Tibial artery (tissue), 4 donors: Measurements from ENCODE around the gene DLG1.
"Not testable (repeated sequence)": the region's sequence is repeated elsewhere in the genome, so short reads cannot be mapped to it uniquely, and the experiment has no call there.

Source experiments
- DNase-seq, 2 donors: peaks; one replicate each; pipeline ENCODE4 v3.0.0-alpha.2; 2019
- H3K27ac ChIP-seq, 2 donors: fragments of 200-600 bp; sonication (generic) in 1 of 2; 1 replicate in 1 of 2; 2 replicates in 1 of 2; pipeline ENCODE4 v1.5.1; 2018 to 2019; ENCODE audit warnings: mild to moderate bottlenecking in 1 of 2
- H3K27me3 ChIP-seq, 2 donors: fragments of 200-600 bp; sonication (generic) in 1 of 2; one replicate each; pipeline versions ENCODE4 v1.5.1 to v1.6.0; 2016 to 2019
- H3K36me3 ChIP-seq, 3 donors: fragments of 200-600 bp; sonication (generic) in 2 of 3; one replicate each; pipeline ENCODE4 v1.5.1; 2016 to 2019; ENCODE audit warnings: mild to moderate bottlenecking in 2 of 3
- H3K4me1 ChIP-seq, 4 donors: fragments of 200-600 bp; sonication (generic) in 2 of 4; 1 replicate in 3 of 4; 2 replicates in 1 of 4; pipeline ENCODE4 v1.5.1; 2016 to 2019
- H3K4me3 ChIP-seq, 2 donors: fragments of 200-600 bp; sonication (generic) in 1 of 2; 1 replicate in 1 of 2; 2 replicates in 1 of 2; pipeline ENCODE4 v1.5.1; 2018 to 2019; ENCODE audit warnings: mild to moderate bottlenecking in 2 of 2
- H3K9me3 ChIP-seq, 3 donors: fragments of 200-600 bp; sonication (generic) in 1 of 3; one replicate each; pipeline ENCODE4 v1.5.1; 2016 to 2019
- CTCF ChIP-seq, 2 experiments: fragments of 200-600 bp in 1 of 2; fragments of 450-650 bp in 1 of 2; IDR thresholded peaks; one replicate each; pipeline ENCODE4 v1.5.1; 2017 to 2019; ENCODE audit warnings: antibody characterized with exemption in 2 of 2, mild to moderate bottlenecking in 1 of 2, moderate library complexity in 1 of 2
- intact Hi-C: fragments of 100-400 bp; cut with DNase I; formaldehyde crosslinking; loops from one replicate; pipeline ENCODE4 v1.15.0; 2023; ENCODE audit warnings: low total_unique reads

DLG1 gene

GRCh38 chr3:197062446-197062845, 236.0 kb downstream of the DLG1 start:
- no peak for TF ChIP-seq CTCF (IDR thresholded peaks at IDR 0.05)
- Histone ChIP-seq H3K9me3 (no peaks in the 10 kb centered on the region), H3K4me1 (no peaks in the 10 kb centered on the region), H3K4me3 (no peak overlapping the region), H3K36me3 (peaks cover 42 to 62% (median 58%) of the 10 kb centered on the region in 3 donors), H3K27me3 (no peaks in the 10 kb centered on the region), H3K27ac (no peak overlapping the region)
- DNase-seq: no peak
- intact Hi-C loops: no loop called here

GRCh38 chr3:197051637-197052036, 246.8 kb downstream of the DLG1 start:
- intact Hi-C loops, H3K27me3 ChIP-seq, H3K4me3 ChIP-seq, H3K27ac ChIP-seq, DNase-seq, H3K4me1 ChIP-seq, H3K9me3 ChIP-seq: not testable (repeated sequence)
- H3K36me3 ChIP-seq: peaks cover 12 to 60% (median 36%) of the 10 kb centered on the region in 3 donors

GRCh38 chr3:197050511-197050910, 247.9 kb downstream of the DLG1 start:
- DNase-seq: no peak
- intact Hi-C loops: no loop called here
- Histone ChIP-seq H3K9me3 (no peaks in the 10 kb centered on the region), H3K4me1 (no peaks in the 10 kb centered on the region), H3K27ac (no peak overlapping the region), H3K27me3 (no peaks in the 10 kb centered on the region), H3K4me3 (no peak overlapping the region), H3K36me3 (peaks cover 7 to 62% (median 40%) of the 10 kb centered on the region in 3 donors)
- no peak for TF ChIP-seq CTCF (IDR thresholded peaks at IDR 0.05)

GRCh38 chr3:197042539-197042938, 255.9 kb downstream of the DLG1 start:
- intact Hi-C loops: no loop called here
- H3K4me1 ChIP-seq: no peaks in the 10 kb centered on the region
- no peaks in the 10 kb centered on the region for H3K9me3 ChIP-seq
- no peak for DNase-seq
- peaks cover 9 to 32% (median 15%) of the 10 kb centered on the region in 3 donors for H3K36me3 ChIP-seq
- H3K27ac ChIP-seq: no peak overlapping the region
- H3K27me3 ChIP-seq: no peaks in the 10 kb centered on the region
- H3K4me3 ChIP-seq: no peak overlapping the region
- TF ChIP-seq CTCF (IDR thresholded peaks at IDR 0.05): no peak

GRCh38 chr3:197041875-197042488, 256.4 kb downstream of the DLG1 start:
- H3K4me3 ChIP-seq: no peak overlapping the region
- intact Hi-C loops: no loop called here
- no peaks in the 10 kb centered on the region for H3K4me1 ChIP-seq
- no peaks in the 10 kb centered on the region for H3K9me3 ChIP-seq
- H3K27me3 ChIP-seq: no peaks in the 10 kb centered on the region
- peaks cover 9 to 32% (median 15%) of the 10 kb centered on the region in 3 donors for H3K36me3 ChIP-seq
- no peak for TF ChIP-seq CTCF (IDR thresholded peaks at IDR 0.05)
- no peak overlapping the region for H3K27ac ChIP-seq
- no peak for DNase-seq

GRCh38 chr3:197040658-197041057, 257.8 kb downstream of the DLG1 start:
- intact Hi-C loops: no loop called here
- Histone ChIP-seq H3K4me1 (no peaks in the 10 kb centered on the region), H3K4me3 (no peak overlapping the region), H3K36me3 (peaks cover 4 to 22% (median 9%) of the 10 kb centered on the region in 3 donors), H3K27ac (no peak overlapping the region), H3K27me3 (peaks cover 0 to 8% of the 10 kb centered on the region in 2 donors), H3K9me3 (no peaks in the 10 kb centered on the region)
- no peak for TF ChIP-seq CTCF (IDR thresholded peaks at IDR 0.05)
- DNase-seq: no peak
